HepG2 (cell line): ENCODE data around the gene DNAL4. TPM values are rescaled to one million over a fixed set of nuclear protein-coding genes. Genes with fewer than 3 reads are reported as not detected.

Experiments
- ATF7-NPFF ChIP-seq: sonication (generic); formaldehyde crosslinking; IDR thresholded peaks from 2 replicates; pipeline ENCODE4 v1.8.1; 2023; ENCODE audit warnings: mild to moderate bottlenecking, low read depth, missing genetic modification reagents, moderate library complexity
- CHD4 ChIP-seq: fragments of 200-600 bp; sonication (generic); IDR thresholded peaks from 2 replicates; pipeline ENCODE4 v1.7.0; 2017; ENCODE audit warnings: mild to moderate bottlenecking, low read length, borderline replicate concordance
- ERF ChIP-seq: IDR thresholded peaks from 2 replicates; pipeline ENCODE4 v1.6.1; 2018; ENCODE audit warnings: missing biosample characterization, missing genetic modification reagents
- HDAC6 ChIP-seq: fragments of 200-600 bp; sonication (generic); IDR thresholded peaks from 2 replicates; pipeline ENCODE4 v1.7.0; 2017; ENCODE audit warnings: mild to moderate bottlenecking, antibody characterized with exemption, low read length, low read depth
- JDP2 ChIP-seq: sonication (generic); formaldehyde crosslinking; IDR thresholded peaks from 2 replicates; pipeline ENCODE4 v1.8.1; 2022; ENCODE audit warnings: missing genetic modification reagents, borderline replicate concordance
- MEIS1 ChIP-seq: sonication (generic); formaldehyde crosslinking; IDR thresholded peaks from 2 replicates; pipeline ENCODE4 v1.9.0; 2021; ENCODE audit warnings: mild to moderate bottlenecking, missing genetic modification reagents, moderate library complexity, borderline replicate concordance
- MZF1 ChIP-seq: sonication (generic); formaldehyde crosslinking; IDR thresholded peaks from 2 replicates; pipeline ENCODE4 v1.8.1; 2023; ENCODE audit warnings: mild to moderate bottlenecking, missing genetic modification reagents, borderline replicate concordance
- SAP130 ChIP-seq: IDR thresholded peaks from 2 replicates; pipeline ENCODE4 v1.6.1; 2016; ENCODE audit warnings: low read depth
- SP2 ChIP-seq: sonication (generic); formaldehyde crosslinking; IDR thresholded peaks from 2 replicates; pipeline ENCODE4 v1.5.1; 2020; ENCODE audit warnings: mild to moderate bottlenecking, missing genetic modification reagents
- SRSF9 ChIP-seq: fragments of 200-400 bp; formaldehyde crosslinking; IDR thresholded peaks from 2 replicates; pipeline ENCODE4 v1.6.1; 2018; ENCODE audit warnings: borderline replicate concordance, mild to moderate bottlenecking, low read depth, low read length; ENCODE audit not compliant: insufficient read depth, poor library complexity, severe bottlenecking
- TMF1 ChIP-seq: sonication (generic); formaldehyde crosslinking; IDR thresholded peaks from 2 replicates; pipeline ENCODE4 v1.8.1; 2022; ENCODE audit warnings: low read depth, missing genetic modification reagents
- ZFP36 ChIP-seq: fragments of 150-350 bp; IDR thresholded peaks from 2 replicates; pipeline ENCODE4 v1.6.1; 2018; ENCODE audit warnings: borderline replicate concordance, low read length, low read depth; ENCODE audit not compliant: partially characterized antibody
- ZNF10 ChIP-seq: sonication (generic); formaldehyde crosslinking; IDR thresholded peaks from 2 replicates; pipeline ENCODE4 v1.4.0; 2020; ENCODE audit warnings: mild to moderate bottlenecking, low read depth, missing genetic modification reagents, borderline replicate concordance
- ZNF234 ChIP-seq: sonication (generic); formaldehyde crosslinking; conservative IDR thresholded peaks from 2 replicates; pipeline ENCODE4 v1.5.1; 2020; ENCODE audit warnings: mild to moderate bottlenecking, missing genetic modification reagents
- ZNF484 ChIP-seq: sonication (generic); formaldehyde crosslinking; IDR thresholded peaks from 2 replicates; pipeline ENCODE4 v1.5.1; 2020; ENCODE audit warnings: mild to moderate bottlenecking, low read depth, missing genetic modification reagents, borderline replicate concordance
- ZNF572 ChIP-seq: sonication (generic); formaldehyde crosslinking; IDR thresholded peaks from 2 replicates; pipeline ENCODE4 v1.5.1; 2020; ENCODE audit warnings: mild to moderate bottlenecking, missing genetic modification reagents
- ZNF598 ChIP-seq: sonication (generic); formaldehyde crosslinking; IDR thresholded peaks from 2 replicates; pipeline ENCODE4 v1.5.1; 2020; ENCODE audit warnings: mild to moderate bottlenecking, missing genetic modification reagents, borderline replicate concordance
- polyA plus RNA-seq, 8 experiments: library from polyadenylated mRNA; depleted of rRNA in 3 of 8; stranded (reverse) in 7 of 8; unstranded in 1 of 8; fragments of >200 nt; fragmentation: Illumina TruSeq in 4 of 8; extraction: Trizol in 4 of 8; gene quantifications; 2 replicates each; pipeline versions ENCODE4 v1.2.1 to v1.2.3, GENCODE V29; 2011 to 2016; ENCODE audit warnings: low read depth in 4 of 8, missing spikeins in 1 of 8, mixed read lengths in 1 of 8; ENCODE audit not compliant: insufficient read depth in 1 of 8
- total RNA-seq, 5 experiments: library from RNA; depleted of rRNA; stranded (reverse); fragments of >200 nt; fragmentation: Illumina TruSeq; extraction: Trizol; gene quantifications; 2 replicates each; pipeline ENCODE4 v1.2.3, GENCODE V29; 2016; ENCODE audit warnings: low read depth in 1 of 5
- TF ChIP-seq, protein P1 (sequence below): sonication (generic); formaldehyde crosslinking; IDR thresholded peaks from 2 replicates; pipeline ENCODE4 v1.4.0; 2020; ENCODE audit warnings: missing genetic modification reagents
- TF ChIP-seq, protein P2 (sequence below): sonication (generic); formaldehyde crosslinking; IDR thresholded peaks from 2 replicates; pipeline ENCODE4 v1.4.0; 2020; ENCODE audit warnings: mild to moderate bottlenecking, missing genetic modification reagents
- TF ChIP-seq, protein P3 (sequence below): sonication (generic); formaldehyde crosslinking; IDR thresholded peaks from 2 replicates; pipeline ENCODE4 v1.5.0; 2020; ENCODE audit warnings: mild to moderate bottlenecking, missing genetic modification reagents, borderline replicate concordance

DNAL4 gene
- total and polyA plus RNA-seq, 2 of the 13 experiments (the other 11 are each of a cell fraction or from before 2014, with no cell fraction given) = 8.0 to 10.7 TPM

DNA sequence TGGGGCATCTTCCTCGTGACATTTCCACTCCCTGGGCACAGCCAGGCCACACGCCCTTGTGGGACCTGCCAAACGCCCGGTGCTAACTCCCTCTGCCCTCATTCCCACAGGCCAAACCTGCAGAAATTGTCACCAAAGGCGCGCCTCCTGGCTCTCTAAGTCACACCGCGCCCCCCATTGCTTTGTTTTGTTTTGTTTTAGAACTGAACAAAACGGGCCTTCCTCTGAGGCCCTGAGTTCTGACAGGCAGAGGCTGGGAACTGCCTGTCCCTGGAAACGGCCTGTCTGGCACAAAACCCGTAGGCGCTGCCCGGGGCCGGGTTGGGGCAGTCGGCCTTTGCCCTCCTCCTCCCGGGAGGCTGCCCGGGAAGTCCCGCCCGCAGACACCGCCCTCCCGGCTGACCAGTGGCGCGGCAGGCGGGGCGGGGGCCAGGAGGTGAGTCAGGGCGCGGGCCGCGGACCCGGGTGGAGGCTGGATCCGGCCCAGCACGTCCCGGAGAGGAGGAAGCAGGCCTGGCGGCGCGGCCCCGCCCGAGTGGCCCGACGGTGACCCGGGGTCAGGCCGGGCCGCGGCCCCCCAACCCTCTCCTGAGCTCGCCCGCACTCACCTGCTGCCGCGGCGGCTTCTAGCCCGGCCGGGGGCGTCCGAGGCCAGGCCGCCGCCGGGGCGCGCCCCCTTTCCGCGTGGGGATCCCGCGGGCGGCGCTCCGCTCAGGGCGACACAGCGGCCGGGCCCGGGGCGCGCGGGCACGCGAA is 38.6 kb downstream of the DNAL4 start (continued):
- TF ChIP-seq, protein P1, sequence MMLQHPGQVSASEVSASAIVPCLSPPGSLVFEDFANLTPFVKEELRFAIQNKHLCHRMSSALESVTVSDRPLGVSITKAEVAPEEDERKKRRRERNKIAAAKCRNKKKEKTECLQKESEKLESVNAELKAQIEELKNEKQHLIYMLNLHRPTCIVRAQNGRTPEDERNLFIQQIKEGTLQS (CRISPR knock-in tag) = peak; percentile 82
- TF ChIP-seq MZF1 = no peak
- TF ChIP-seq CHD4 = no peak
- TF ChIP-seq, protein P2, sequence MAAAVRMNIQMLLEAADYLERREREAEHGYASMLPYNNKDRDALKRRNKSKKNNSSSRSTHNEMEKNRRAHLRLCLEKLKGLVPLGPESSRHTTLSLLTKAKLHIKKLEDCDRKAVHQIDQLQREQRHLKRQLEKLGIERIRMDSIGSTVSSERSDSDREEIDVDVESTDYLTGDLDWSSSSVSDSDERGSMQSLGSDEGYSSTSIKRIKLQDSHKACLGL (CRISPR knock-in tag) = peak; percentile 90
- 0 out of 2 replicates have a peak, but pooled peaks have one; percentile 46 for TF ChIP-seq TMF1 (CRISPR knock-in tag)
- no peak for TF ChIP-seq ZNF10
- TF ChIP-seq ZNF598 (CRISPR knock-in tag) = 0 out of 2 replicates have a peak, but pooled peaks have one; percentile 19
- peak; percentile 71; the same call in 1 of the 2 replicates for TF ChIP-seq ERF (CRISPR knock-in tag)
- TF ChIP-seq SP2 (CRISPR knock-in tag) = no peak
- TF ChIP-seq ZNF484 (CRISPR knock-in tag) = no peak
- TF ChIP-seq, protein P3, sequence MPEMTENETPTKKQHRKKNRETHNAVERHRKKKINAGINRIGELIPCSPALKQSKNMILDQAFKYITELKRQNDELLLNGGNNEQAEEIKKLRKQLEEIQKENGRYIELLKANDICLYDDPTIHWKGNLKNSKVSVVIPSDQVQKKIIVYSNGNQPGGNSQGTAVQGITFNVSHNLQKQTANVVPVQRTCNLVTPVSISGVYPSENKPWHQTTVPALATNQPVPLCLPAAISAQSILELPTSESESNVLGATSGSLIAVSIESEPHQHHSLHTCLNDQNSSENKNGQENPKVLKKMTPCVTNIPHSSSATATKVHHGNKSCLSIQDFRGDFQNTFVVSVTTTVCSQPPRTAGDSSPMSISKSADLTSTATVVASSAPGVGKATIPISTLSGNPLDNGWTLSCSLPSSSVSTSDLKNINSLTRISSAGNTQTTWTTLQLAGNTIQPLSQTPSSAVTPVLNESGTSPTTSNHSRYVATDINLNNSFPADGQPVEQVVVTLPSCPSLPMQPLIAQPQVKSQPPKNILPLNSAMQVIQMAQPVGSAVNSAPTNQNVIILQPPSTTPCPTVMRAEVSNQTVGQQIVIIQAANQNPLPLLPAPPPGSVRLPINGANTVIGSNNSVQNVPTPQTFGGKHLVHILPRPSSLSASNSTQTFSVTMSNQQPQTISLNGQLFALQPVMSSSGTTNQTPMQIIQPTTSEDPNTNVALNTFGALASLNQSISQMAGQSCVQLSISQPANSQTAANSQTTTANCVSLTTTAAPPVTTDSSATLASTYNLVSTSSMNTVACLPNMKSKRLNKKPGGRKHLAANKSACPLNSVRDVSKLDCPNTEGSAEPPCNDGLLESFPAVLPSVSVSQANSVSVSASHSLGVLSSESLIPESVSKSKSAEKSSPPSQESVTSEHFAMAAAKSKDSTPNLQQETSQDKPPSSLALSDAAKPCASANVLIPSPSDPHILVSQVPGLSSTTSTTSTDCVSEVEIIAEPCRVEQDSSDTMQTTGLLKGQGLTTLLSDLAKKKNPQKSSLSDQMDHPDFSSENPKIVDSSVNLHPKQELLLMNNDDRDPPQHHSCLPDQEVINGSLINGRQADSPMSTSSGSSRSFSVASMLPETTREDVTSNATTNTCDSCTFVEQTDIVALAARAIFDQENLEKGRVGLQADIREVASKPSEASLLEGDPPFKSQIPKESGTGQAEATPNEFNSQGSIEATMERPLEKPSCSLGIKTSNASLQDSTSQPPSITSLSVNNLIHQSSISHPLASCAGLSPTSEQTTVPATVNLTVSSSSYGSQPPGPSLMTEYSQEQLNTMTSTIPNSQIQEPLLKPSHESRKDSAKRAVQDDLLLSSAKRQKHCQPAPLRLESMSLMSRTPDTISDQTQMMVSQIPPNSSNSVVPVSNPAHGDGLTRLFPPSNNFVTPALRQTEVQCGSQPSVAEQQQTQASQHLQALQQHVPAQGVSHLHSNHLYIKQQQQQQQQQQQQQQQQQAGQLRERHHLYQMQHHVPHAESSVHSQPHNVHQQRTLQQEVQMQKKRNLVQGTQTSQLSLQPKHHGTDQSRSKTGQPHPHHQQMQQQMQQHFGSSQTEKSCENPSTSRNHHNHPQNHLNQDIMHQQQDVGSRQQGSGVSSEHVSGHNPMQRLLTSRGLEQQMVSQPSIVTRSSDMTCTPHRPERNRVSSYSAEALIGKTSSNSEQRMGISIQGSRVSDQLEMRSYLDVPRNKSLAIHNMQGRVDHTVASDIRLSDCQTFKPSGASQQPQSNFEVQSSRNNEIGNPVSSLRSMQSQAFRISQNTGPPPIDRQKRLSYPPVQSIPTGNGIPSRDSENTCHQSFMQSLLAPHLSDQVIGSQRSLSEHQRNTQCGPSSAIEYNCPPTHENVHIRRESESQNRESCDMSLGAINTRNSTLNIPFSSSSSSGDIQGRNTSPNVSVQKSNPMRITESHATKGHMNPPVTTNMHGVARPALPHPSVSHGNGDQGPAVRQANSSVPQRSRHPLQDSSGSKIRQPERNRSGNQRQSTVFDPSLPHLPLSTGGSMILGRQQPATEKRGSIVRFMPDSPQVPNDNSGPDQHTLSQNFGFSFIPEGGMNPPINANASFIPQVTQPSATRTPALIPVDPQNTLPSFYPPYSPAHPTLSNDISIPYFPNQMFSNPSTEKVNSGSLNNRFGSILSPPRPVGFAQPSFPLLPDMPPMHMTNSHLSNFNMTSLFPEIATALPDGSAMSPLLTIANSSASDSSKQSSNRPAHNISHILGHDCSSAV (CRISPR knock-in tag) = no peak
- TF ChIP-seq ATF7-NPFF (CRISPR knock-in tag) = peak; percentile 78; the same call in 1 of the 2 replicates
- TF ChIP-seq MEIS1 (CRISPR knock-in tag) = no peak
- TF ChIP-seq ZNF572 (CRISPR knock-in tag) = no peak
- no peak for TF ChIP-seq ZFP36
- TF ChIP-seq JDP2 (CRISPR knock-in tag) = no peak; the same call in 1 of the 2 replicates
- no peak for TF ChIP-seq HDAC6
- no peak for TF ChIP-seq ZNF234 (CRISPR knock-in tag)
- TF ChIP-seq SAP130 (CRISPR knock-in tag) = peak; percentile 84
- TF ChIP-seq SRSF9 = no peak
